ENCODE data around the gene TMUB2. TPM values are rescaled to one million over a fixed set of nuclear protein-coding genes. Genes with fewer than 3 reads are reported as not detected.
"Not testable (repeated sequence)": the region's sequence is repeated elsewhere in the genome, so short reads cannot be mapped to it uniquely, and the experiment has no call there.

The TMUB2 gene
- polyA plus RNA-seq (2013, experiment 1 of 2; ENCODE audit: insufficient read length) = 31.6 TPM
- 23.3 TPM for polyA plus RNA-seq (2013, experiment 2 of 2; ENCODE audit: insufficient read length)

- DNase-seq = peak; percentile 98
Measured at GRCh38 chr17:44186307-44187130, at the start of gene TMUB2. TSS of gene TMUB2 (plus strand) at chr17:44186972. CDS start at chr17:44187709, 737 bp downstream.

- DNase-seq = peak; percentile 100
Measured at GRCh38 chr17:44137891-44138709, 48.7 kb upstream of the TMUB2 start.

GRCh38 chr17:44143921-44144320 lies 42.9 kb upstream of the TMUB2 start:
- not testable (repeated sequence) for DNase-seq

- DNase-seq = no peak
Measured at GRCh38 chr17:44144966-44145739, 41.6 kb upstream of the TMUB2 start.

GRCh38 chr17:44146375-44147346 lies 40.1 kb upstream of the TMUB2 start:
- no peak for DNase-seq

GRCh38 chr17:44147812-44148211 lies 39.0 kb upstream of the TMUB2 start:
- DNase-seq = no peak

GRCh38 chr17:44149066-44149465 lies 37.7 kb upstream of the TMUB2 start:
- not testable (repeated sequence) for DNase-seq

- no peak for DNase-seq
Measured at GRCh38 chr17:44149750-44150329, 36.9 kb upstream of the TMUB2 start.

- no peak for DNase-seq
Measured at GRCh38 chr17:44152875-44153274, 33.9 kb upstream of the TMUB2 start.

GRCh38 chr17:44155488-44155887 lies 31.3 kb upstream of the TMUB2 start:
- DNase-seq = no peak

GRCh38 chr17:44159519-44160210 lies 27.1 kb upstream of the TMUB2 start:
- DNase-seq = peak; percentile 15

GRCh38 chr17:44164476-44164875 lies 22.3 kb upstream of the TMUB2 start:
- no peak for DNase-seq

GRCh38 chr17:44167181-44167861 lies 19.5 kb upstream of the TMUB2 start:
- no peak for DNase-seq

GRCh38 chr17:44170135-44170498 lies 16.7 kb upstream of the TMUB2 start:
- no peak for DNase-seq

- DNase-seq = peak; percentile 37
Measured at GRCh38 chr17:44170499-44171201, 16.1 kb upstream of the TMUB2 start, which contains the start of gene ASB16. TSS of gene ASB16 (plus strand) at chr17:44170704. CDS start at chr17:44170790, 86 bp downstream.

GRCh38 chr17:44171931-44172455 lies 14.8 kb upstream of the TMUB2 start:
- no peak for DNase-seq

- no peak for DNase-seq
Measured at GRCh38 chr17:44174427-44174826, 12.3 kb upstream of the TMUB2 start.

- DNase-seq = peak; percentile 28
Measured at GRCh38 chr17:44176257-44176656, 10.5 kb upstream of the TMUB2 start.

Measured in fibroblast of skin of back (primary cell).